GM19438 (cell line): Measurements from ENCODE around the gene ZSWIM3.
"Not testable (repeated sequence)": the region's sequence is repeated elsewhere in the genome, so short reads cannot be mapped to it uniquely, and the experiment has no call there.

Experiments used
- ATAC-seq: cut with Tn5 transposase; IDR thresholded peaks from one replicate; pipeline ENCODE4 v1.9.1; 2021; ENCODE audit warnings: low read depth; ENCODE audit not compliant: unreplicated experiment

Gene ZSWIM3

DNA sequence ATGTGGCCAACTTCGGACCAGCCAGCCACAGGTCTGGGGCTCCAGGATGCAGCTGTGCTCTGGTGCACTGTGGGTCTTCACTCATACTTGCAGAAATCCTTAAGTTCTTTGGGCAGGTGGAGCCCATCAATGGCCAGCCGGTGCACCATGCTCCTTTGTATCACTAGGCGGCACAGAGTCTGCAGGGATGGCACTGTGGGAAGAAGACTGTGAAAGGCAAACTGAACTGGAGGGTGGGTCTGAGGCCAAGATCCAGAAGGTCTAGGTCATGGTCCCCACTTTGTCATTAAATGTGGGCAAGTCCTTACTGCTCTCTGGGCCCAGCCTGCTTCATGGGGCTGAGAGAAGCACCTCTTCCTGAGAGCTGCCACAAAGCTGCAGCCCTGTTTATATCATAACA lies 31.3 kb downstream of the ZSWIM3 start:
- ATAC-seq: no peak

DNA sequence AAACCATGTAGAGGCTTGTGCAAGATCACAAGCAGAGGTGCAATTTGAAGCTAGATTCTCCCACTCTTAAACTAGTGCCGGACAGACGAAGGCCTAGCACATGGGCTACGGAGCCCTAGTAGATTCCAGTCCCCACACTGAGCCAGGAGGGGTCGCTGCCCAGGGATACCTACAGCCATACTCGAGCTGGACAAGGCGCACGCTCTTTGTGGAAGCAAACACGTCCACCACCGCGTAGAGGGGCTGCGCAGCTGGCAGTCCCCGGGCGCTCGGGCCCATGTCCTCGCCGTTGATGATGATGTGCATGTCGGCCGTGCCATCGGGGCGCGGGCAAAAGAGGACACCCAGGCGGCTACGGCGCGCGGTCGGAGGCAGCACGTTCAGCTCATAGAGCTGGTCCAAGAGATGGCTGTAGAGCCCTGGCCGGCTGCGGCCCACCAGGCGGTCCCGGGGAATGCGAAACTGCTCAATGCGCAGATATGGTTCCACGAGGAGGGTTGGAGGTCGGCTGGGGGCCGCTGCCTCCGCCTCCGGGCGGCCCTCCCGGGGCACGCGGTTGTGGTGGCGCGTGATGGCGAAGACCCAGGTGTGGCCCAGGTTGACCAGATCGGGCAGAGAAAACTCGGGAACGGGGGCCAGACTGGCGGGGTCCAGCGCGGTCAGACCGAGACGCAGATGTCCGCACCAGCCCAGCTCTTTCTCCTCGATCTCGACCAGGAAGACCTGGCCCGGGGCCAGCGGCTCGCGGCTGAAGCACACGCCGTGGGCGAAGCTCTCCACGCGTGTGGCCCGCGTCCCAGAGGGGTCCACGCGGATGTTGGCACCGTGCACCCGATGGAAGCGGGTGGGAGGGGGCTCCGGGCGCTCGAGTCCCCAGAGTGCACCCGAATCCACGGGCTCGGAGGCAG lies 32.9 kb downstream of the ZSWIM3 start:
- ATAC-seq: peak; percentile 26

DNA sequence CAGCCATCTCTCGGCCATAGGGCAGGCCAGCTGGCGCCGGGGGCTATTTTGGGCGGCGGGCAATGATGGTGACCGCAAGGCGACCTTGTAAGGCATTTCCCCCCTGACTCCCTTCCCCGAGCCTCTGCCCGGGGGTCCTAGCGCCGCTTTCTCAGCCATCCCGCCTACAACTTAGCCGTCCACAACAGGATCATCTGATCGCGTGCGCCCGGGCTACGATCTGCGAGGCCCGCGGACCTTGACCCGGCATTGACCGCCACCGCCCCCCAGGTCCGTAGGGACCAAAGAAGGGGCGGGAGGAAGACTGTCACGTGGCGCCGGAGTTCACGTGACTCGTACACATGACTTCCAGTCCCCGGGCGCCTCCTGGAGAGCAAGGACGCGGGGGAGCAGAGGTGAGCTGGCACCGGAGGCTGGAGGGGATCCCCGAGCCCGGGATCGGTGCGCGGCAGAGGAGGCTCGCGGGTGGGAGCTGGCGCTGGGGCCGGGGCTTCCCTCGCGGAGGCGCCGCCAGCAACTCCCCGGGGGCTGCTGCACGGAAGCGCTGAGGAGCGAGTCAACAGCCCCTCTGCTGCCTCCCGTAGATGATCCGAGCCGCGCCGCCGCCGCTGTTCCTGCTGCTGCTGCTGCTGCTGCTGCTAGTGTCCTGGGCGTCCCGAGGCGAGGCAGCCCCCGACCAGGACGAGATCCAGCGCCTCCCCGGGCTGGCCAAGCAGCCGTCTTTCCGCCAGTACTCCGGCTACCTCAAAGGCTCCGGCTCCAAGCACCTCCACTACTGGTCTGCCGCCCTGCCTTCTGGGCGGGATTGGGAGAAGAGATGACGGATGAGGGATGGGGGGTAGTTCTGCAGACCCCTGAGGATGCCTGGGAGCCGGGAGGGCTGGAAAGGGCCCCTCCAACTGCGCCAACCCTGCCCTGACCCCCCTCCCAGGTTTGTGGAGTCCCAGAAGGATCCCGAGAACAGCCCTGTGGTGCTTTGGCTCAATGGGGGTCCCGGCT lies 33.9 kb downstream of the ZSWIM3 start, which contains the start of the genes CTSA and NEURL2:
Gene CTSA (plus strand): TSS at position 351 of the 999 bp plus-strand sequence. CDS start 234 bp downstream, at position 585.
Gene NEURL2 (minus strand): TSS at position 224 of the 999 bp plus-strand sequence. CDS start 217 bp downstream, at position 7.
- ATAC-seq: peak; percentile 58

DNA sequence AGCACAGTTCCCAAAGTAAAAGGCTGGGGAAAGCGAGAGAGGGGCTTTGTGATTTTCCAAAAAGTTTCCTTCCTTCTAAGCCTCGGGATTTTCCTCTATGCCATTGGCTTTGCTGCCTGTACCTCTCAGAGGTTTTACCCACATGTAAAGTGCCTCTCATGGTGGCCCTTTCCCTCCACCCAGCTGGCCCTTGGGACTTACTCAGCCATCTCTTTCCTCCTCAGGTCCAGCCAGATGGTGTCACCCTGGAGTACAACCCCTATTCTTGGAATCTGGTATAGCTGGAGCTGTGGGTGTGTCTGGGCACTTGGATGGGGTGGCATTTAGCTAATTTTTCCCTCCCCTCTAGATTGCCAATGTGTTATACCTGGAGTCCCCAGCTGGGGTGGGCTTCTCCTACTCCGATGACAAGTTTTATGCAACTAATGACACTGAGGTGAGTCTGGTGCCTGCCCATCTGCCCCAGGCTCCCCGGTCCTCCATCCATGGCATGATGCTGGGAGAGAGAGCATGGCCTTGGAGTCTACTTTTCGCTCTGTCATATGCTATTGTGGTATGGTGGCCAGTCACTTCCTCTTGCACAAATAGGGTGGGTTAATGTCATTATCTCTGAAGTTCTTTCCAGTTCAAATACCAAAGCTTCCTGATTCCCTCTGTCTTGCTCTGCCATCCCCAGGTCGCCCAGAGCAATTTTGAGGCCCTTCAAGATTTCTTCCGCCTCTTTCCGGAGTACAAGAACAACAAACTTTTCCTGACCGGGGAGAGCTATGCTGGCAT lies 34.8 kb downstream of the ZSWIM3 start:
- no peak for ATAC-seq

DNA sequence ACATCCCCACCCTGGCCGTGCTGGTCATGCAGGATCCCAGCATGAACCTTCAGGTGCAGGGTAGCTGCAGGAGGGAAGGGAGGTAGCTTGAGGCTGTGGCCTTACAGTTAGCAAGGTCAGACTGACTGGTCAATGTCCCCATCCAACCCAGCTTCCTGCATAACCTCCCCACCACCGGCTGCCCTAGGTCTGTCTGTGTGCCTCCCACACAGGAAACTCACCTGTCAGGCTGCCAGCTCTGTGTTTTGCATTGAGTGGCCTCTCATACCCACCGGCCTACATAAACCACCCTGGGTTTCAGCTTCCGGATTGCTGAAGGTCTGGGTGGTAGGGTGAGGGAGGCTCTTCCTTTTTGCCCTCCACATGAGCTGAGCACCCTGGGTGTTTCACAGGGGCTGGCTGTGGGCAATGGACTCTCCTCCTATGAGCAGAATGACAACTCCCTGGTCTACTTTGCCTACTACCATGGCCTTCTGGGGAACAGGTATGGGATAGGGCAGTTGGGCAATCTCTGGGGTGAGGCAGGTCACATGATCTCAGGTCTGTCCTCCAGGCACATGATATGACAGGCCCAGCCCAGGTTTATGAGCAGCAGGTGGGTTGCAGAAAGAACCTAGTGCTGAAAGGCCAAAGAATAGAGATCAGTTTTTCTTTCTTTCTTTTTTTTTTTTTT lies 35.5 kb downstream of the ZSWIM3 start:
- ATAC-seq: no peak

DNA sequence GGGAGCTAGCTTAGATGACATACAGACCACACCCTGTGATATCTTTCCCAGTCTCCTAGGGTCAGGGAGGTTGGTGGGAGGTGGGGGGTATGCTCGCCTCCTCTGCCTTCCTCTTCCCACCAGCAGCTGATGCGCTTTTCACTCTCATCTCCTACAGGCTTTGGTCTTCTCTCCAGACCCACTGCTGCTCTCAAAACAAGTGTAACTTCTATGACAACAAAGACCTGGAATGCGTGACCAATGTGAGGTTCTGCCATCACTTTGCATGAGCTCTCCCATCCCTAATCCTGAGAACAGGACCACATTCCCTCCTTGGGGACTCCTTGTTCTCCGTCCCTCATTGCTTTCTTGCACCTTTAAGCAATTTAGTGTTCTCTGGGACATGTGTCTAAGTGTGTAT lies 36.4 kb downstream of the ZSWIM3 start:
- no peak for ATAC-seq

DNA sequence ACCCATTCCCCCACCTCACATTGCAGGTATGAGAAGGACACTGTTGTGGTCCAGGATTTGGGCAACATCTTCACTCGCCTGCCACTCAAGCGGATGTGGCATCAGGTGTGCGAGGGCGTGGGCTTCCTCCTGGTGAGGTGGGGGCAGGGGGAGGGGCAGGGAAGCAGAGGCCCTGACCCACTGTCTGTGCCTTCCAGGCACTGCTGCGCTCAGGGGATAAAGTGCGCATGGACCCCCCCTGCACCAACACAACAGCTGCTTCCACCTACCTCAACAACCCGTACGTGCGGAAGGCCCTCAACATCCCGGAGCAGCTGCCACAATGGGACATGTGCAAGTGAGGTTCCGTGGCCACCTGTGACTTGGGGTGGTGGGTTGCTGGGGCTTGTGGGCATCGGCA lies 37.4 kb downstream of the ZSWIM3 start:
- ATAC-seq: no peak

DNA sequence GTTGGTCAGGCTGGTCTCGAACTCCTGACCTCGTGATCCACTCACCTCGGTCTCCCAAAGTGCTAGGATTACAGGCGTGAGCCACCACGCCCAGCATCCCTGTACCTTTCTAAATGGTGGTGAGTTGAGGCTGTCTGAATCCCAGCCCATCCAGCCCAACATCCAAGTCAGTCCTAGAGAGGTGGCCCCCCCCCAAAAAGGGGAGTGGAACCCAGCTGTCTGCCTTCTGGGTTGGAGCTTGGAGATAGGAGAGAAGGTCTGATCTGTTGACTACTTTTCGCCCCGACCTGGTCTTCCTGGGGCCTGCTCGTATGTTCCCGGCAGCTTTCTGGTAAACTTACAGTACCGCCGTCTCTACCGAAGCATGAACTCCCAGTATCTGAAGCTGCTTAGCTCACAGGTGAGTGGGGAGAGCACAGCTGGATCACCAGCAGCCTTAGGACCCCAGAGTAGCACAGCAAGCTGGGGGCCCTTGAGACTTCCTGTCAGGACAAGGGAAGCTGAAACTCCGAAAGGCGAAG lies 39.3 kb downstream of the ZSWIM3 start:
- ATAC-seq: no peak

DNA sequence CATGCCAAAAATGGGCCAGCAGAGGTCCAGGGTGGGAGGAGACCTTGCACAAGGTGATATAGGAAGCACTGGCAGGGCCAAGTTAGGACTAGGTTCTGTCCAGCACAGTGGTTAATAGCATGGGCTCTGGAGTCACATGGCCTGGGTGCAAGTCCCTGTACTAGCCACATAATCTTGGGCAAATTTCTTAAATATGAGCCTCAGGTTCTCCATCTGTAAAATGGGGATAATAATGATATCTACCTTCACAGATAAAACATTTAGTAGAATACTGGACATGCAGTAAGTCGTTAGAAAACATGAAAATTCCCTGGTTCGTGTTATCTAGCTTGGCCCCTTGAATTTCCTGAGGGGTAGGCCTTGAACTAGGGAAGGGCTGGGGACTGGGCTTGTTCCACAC lies 39.9 kb downstream of the ZSWIM3 start:
- ATAC-seq: no peak

DNA sequence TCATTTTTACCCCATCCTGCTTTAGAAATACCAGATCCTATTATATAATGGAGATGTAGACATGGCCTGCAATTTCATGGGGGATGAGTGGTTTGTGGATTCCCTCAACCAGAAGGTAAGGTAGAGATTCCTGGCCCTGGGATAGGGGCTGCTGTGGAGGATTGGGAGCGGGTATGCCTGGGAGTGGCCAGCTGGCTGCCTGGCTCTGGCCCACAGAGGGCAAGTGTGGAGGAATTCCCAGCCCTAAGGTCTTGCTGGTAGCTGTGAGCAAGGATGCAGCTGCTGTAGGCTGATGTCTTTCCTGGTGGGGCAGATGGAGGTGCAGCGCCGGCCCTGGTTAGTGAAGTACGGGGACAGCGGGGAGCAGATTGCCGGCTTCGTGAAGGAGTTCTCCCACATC lies 40.3 kb downstream of the ZSWIM3 start:
- no peak for ATAC-seq

DNA sequence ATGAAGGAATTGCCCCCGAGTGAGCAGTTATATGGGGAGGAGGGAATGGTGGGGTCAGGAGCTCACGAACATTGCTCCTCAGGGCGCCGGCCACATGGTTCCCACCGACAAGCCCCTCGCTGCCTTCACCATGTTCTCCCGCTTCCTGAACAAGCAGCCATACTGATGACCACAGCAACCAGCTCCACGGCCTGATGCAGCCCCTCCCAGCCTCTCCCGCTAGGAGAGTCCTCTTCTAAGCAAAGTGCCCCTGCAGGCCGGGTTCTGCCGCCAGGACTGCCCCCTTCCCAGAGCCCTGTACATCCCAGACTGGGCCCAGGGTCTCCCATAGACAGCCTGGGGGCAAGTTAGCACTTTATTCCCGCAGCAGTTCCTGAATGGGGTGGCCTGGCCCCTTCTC lies 40.9 kb downstream of the ZSWIM3 start:
- no peak for ATAC-seq

DNA sequence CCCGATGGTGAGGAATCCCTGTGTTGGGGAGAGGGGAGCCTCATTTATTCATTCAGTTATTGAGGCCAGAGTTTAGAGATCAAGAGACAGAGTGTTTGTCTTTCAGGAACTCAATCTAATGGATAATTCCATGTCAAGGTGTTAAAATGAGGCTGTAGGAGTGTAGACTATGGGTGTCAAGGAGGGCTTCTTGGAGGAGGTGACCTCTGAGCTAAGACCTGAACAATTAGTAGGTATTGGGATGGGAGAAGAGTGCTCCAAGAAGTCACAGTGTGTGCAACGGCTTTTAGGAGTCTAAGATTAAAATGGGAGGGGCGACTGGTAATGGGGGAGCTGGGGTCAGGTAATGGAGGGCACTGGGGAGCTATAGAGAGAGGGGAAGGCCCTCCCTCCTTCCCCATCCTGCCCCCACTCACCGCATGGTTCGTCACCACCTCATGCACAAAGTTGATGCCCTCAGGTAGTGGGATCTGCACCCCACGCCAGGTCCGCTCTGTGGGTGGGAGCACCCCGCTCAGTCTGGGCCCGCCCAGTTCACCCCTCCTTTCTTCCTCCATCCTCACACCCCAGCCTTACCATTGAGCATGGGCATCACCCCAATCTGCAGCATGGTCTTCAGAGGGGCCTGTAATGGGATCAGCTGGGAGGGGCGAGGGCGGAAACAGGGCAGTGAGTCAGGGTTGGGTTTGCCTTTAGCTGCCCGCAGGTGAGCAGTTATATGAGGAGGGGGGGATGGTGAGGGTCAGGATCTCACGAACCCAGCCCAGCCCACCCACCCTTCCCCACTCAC lies 41.8 kb downstream of the ZSWIM3 start:
- ATAC-seq: no peak

DNA sequence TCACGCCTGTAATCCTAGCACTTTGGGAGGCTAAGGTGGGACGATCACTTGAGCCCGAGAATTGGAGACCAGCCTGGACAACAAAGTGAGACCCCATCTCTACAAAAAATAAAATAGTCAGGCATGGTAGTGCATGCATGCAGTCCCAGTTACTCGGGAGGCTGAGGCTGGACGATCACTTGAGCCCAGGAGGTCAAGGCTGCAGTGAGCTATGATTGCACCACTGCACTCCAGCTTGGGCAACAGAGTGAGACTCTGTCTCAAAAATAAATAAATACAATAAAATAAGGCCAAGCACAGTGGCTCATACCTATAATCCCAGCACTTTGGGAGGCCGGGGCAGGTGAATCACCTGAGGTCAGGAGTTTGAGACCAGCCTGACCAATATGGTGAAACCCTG lies 43.9 kb downstream of the ZSWIM3 start:
- ATAC-seq: not testable (repeated sequence)

DNA sequence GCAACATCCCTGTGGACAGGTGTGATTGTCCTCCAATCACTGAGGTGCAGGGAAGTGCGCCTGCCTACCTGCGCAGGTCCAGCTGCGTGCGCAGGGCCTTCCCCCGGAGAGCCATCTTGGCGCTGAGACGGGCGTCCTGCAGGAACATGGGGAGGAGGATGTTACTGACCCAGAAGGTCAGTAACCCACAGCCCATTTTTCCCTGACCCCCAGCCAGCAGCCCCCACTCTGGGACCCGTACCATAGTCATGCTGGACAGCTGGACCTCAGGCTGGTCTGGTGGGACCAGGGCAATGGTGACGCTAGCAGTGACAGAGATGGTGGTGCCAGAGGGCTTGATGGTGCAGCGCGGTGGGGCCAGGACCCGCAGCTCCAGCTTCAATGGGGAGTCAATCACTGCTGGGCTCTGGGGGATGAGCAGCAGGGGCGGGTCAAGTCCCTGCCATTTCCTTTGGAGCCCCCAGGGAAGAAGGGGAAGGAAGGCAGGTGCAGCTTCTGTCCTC lies 44.8 kb downstream of the ZSWIM3 start:
- ATAC-seq: no peak

DNA sequence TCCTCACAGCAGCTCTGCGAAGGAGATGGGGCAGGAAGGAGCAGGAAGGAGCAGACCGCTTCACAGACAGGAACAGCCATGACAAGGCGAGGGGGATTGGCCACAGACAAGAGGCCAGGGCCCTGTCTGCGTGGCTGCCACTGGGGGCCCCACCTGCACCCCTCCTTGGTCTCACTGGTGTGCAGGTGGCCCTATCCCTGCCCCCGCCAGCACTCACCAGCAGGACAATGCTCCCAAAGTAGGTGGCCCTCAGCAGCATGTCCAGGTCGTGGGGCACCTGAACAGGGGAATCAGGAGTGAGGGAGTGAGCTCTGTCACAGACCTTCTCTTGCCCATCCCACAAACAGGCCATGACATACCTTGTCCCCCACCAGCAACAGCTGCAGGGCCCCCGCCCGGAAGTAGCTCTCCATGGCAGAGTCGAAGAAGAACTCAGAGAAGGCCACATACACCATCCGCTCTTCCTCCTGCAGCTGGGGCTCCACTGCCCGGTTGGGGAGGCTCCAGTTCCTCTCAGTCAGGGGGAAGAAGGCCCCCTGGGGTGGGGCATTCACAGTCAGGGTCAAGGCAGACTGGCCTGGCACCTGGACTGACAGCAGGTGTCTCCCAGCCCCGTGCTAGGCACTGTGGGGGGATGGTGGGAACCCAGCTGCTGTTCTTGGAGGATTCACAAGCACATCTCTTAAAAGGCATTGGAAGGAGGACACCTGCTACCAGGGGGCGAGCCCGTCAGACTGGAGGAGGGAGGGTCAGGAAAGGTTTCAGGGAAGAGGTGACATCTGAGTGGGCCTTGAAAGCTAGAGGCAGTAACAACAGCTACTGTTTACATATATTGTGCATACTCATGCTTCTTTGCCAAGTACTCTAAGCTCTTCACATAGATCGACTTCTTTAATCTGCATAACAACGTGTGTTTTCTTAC lies 47.4 kb downstream of the ZSWIM3 start:
- ATAC-seq: no peak

DNA sequence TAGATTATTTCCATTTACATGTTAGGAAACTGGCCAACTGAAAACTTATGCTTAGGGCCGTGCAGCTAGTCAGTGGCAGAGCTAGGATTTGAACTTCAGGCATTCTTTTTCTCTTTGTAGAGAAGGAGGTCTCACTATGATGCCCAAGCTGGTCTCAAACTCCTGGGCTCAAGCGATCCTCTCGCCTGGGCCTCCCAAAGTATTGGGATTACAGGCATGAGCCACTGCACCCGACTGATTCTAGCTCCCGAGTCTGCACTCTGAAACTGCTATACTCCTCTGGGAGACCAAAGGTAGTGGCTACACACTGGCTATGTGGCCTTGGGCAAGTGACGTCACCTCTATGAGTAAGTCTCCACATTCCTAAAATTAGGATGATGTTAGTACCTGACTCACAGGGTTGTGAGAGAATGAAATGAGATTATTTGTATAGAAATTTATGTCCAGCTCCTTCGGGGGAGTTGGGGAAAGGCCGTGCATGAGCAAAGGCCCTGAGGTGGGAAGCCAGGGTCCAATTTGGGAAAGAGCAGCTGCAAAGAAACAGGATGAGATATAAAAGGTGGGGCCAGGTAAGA lies 48.2 kb downstream of the ZSWIM3 start:
- no peak for ATAC-seq
